SH-SY5Y (cell line): ENCODE data around the gene COLQ.

Source experiments
- GATA2 ChIP-seq: IDR thresholded peaks from 2 replicates; pipeline ENCODE4 v1.6.1; 2011; ENCODE audit warnings: mild to moderate bottlenecking, low read depth, low read length
- GATA3 ChIP-seq: IDR thresholded peaks from 2 replicates; pipeline ENCODE4 v1.6.1; 2011; ENCODE audit warnings: low read depth, mild to moderate bottlenecking, low read length, moderate library complexity

- TF ChIP-seq GATA3 (no peak), GATA2 (no peak)
Measured at GRCh38 chr3:15531346-15531745, 9.8 kb upstream of the COLQ start.
